PC-9 (cell line): ENCODE data around the gene PCED1A. TPM values are rescaled to one million over a fixed set of nuclear protein-coding genes. Genes with fewer than 3 reads are reported as not detected.

Source experiments
- BruUV-seq: library from RNA; stranded (reverse); fragments of 400-500 nt; replicated peaks from 2 replicates; lab custom pipeline; 2021; lab: Mats Ljungman, UMichigan
- CTCF ChIA-PET: fragments of 300-600 bp; sonication (Branson Sonifier 250); formaldehyde crosslinking; loops from one replicate; lab custom pipeline; 2022; ENCODE audit warnings: antibody characterized with exemption; lab: Charles Lee
- POLR2A ChIA-PET: fragments of 300-600 bp; sonication (Branson Sonifier 250); formaldehyde crosslinking; loops from one replicate; lab custom pipeline; 2022; ENCODE audit warnings: antibody characterized with exemption; ENCODE audit not compliant: unreplicated experiment; lab: Charles Lee
- DNase-seq, 2 experiments: peaks; one replicate each; pipeline versions ENCODE4 v3.0.0 to v3.0.0-alpha.2; 2015 to 2022; ENCODE audit warnings: mixed read lengths in 1 of 2
- H2AFZ ChIP-seq: fragments of 200-600 bp; sonication (generic); 2 replicates; pipeline ENCODE4 v1.8.1; 2017; ENCODE audit warnings: antibody characterized with exemption
- H3F3A ChIP-seq: fragments of 200-600 bp; sonication (generic); 2 replicates; pipeline ENCODE4 v1.8.1; 2017; ENCODE audit warnings: antibody characterized with exemption, mild to moderate bottlenecking, low read depth; ENCODE audit not compliant: insufficient read depth
- H3K27ac ChIP-seq: fragments of 200-600 bp; sonication (generic); 2 replicates; pipeline ENCODE4 v1.6.1; 2016; ENCODE audit warnings: mixed run types
- H3K27me3 ChIP-seq: fragments of 200-600 bp; sonication (generic); 2 replicates; pipeline ENCODE4 v1.6.1; 2016; ENCODE audit warnings: low read depth, mixed run types; ENCODE audit not compliant: insufficient read depth
- H3K36me3 ChIP-seq: fragments of 200-600 bp; sonication (generic); 2 replicates; pipeline ENCODE4 v1.6.1; 2016; ENCODE audit warnings: low read depth, mixed run types
- H3K4me1 ChIP-seq: fragments of 200-600 bp; sonication (generic); replicated peaks from 2 replicates; pipeline ENCODE4 v1.6.1; 2016; ENCODE audit warnings: mixed run types; ENCODE audit not compliant: insufficient read depth
- H3K4me2 ChIP-seq: fragments of 200-600 bp; sonication (generic); 2 replicates; pipeline ENCODE4 v1.6.1; 2017; ENCODE audit warnings: mixed run types
- H3K4me3 ChIP-seq: fragments of 200-600 bp; sonication (generic); 2 replicates; pipeline ENCODE4 v1.6.1; 2016; ENCODE audit warnings: mixed run types
- H3K79me2 ChIP-seq: fragments of 200-600 bp; sonication (generic); 2 replicates; pipeline ENCODE4 v1.6.1; 2017; ENCODE audit warnings: low read depth, mixed run types
- H3K9me2 ChIP-seq: fragments of 200-600 bp; sonication (generic); 2 replicates; pipeline ENCODE4 v1.8.1; 2017; ENCODE audit warnings: mild to moderate bottlenecking; ENCODE audit not compliant: insufficient read depth
- H3K9me3 ChIP-seq: fragments of 200-600 bp; sonication (generic); 2 replicates; pipeline ENCODE4 v1.8.1; 2016; ENCODE audit warnings: low read depth; ENCODE audit not compliant: insufficient read depth
- H4K20me1 ChIP-seq: fragments of 200-600 bp; sonication (generic); 2 replicates; pipeline ENCODE4 v1.8.1; 2017; ENCODE audit not compliant: insufficient read depth
- CTCF ChIP-seq: fragments of 200-600 bp; sonication (generic); conservative IDR thresholded peaks from 2 replicates; pipeline ENCODE4 v1.6.1; 2017; ENCODE audit warnings: mixed run types, antibody characterized with exemption, mild to moderate bottlenecking, moderate library complexity
- EZH2 ChIP-seq: fragments of 200-600 bp; sonication (generic); IDR thresholded peaks from 2 replicates; pipeline ENCODE4 v1.8.0; 2017; ENCODE audit warnings: antibody characterized with exemption, low read depth
- intact Hi-C: fragments of 100-400 bp; cut with micrococcal nuclease; formaldehyde crosslinking; loops from one replicate; pipeline ENCODE4 v1.10.0; 2022; ENCODE audit not compliant: unreplicated experiment
- total RNA-seq: library from RNA; stranded (reverse); gene quantifications from 2 replicates; pipeline ENCODE4 v1.2.3, GENCODE V29; 2021

Gene PCED1A
- total RNA-seq, 1 experiment from 2014 or later: 47.9 TPM

GRCh38 chr20:2846698-2847097, 6.2 kb upstream of the PCED1A start:
- ChIA-PET CTCF (no interaction called here), POLR2A (no interaction called here)

GRCh38 chr20:2845607-2846006, 5.2 kb upstream of the PCED1A start:
- DNase-seq: no peak
- POLR2A ChIA-PET: no interaction called here
- Histone ChIP-seq H3K36me3 (no peaks in the 10 kb centered on the region), H3K4me2 (no peak overlapping the region), H3F3A (no peaks in the 10 kb centered on the region), H3K9me2 (no peaks in the 10 kb centered on the region), H3K79me2 (peaks cover 4% of the 10 kb centered on the region; the same call in 1 of the 2 replicates), H3K9me3 (no peaks in the 10 kb centered on the region), H3K4me3 (no peak overlapping the region), H2AFZ (no peak overlapping the region), H3K27me3 (no peaks in the 10 kb centered on the region), H4K20me1 (no peaks in the 10 kb centered on the region), H3K27ac (no peak overlapping the region), H3K4me1 (peaks cover 6% of the 10 kb centered on the region; the same call in 1 of the 2 replicates)
- no TSS peak for BruUV-seq
- CTCF ChIA-PET: no interaction called here
- intact Hi-C loops: no loop called here
- no peak for TF ChIP-seq CTCF
- no peak for TF ChIP-seq EZH2

More at GRCh38 chr20:2846698-2847097, 6.2 kb upstream of the PCED1A start:
- Histone ChIP-seq H3F3A (no peaks in the 10 kb centered on the region), H4K20me1 (no peaks in the 10 kb centered on the region), H3K9me3 (no peaks in the 10 kb centered on the region), H3K4me3 (no peak overlapping the region), H2AFZ (no peak overlapping the region), H3K27ac (no peak overlapping the region), H3K4me1 (0 out of 2 replicates have a peak, but pooled peaks cover 1% of the 10 kb centered on the region), H3K4me2 (no peak overlapping the region), H3K36me3 (no peaks in the 10 kb centered on the region), H3K27me3 (no peaks in the 10 kb centered on the region), H3K9me2 (no peaks in the 10 kb centered on the region), H3K79me2 (no peaks in the 10 kb centered on the region)
- TF ChIP-seq EZH2 (no peak), CTCF (no peak)
- intact Hi-C loops: no loop called here
- no peak for DNase-seq
- no TSS peak for BruUV-seq

GRCh38 chr20:2840967-2841531, 594 bp upstream of the PCED1A start:
- peak overlapping the region; percentile 100 for H2AFZ ChIP-seq
- H3K4me3 ChIP-seq: peak overlapping the region; percentile 100
- H3K27me3 ChIP-seq: no peaks in the 10 kb centered on the region
- peaks cover 14% of the 10 kb centered on the region for H3K4me1 ChIP-seq
- H3F3A ChIP-seq: no peaks in the 10 kb centered on the region
- H3K27ac ChIP-seq: no peak overlapping the region
- TSS peak; percentile 71 for BruUV-seq
- TF ChIP-seq CTCF (no peak), EZH2 (no peak)
- intact Hi-C loops: loop anchor here (2.0 to 5.0 kb wide), 2 partner anchors 72 to 476 kb away; no protein-coding TSS in a partner anchor
- no peaks in the 10 kb centered on the region for H3K36me3 ChIP-seq
- peak in 1 of 2 experiments; percentile 63 for DNase-seq
- H3K9me2 ChIP-seq: no peaks in the 10 kb centered on the region
- ChIA-PET CTCF (no interaction called here), POLR2A (no interaction called here)
- H4K20me1 ChIP-seq: no peaks in the 10 kb centered on the region
- H3K9me3 ChIP-seq: no peaks in the 10 kb centered on the region
- H3K79me2 ChIP-seq: peaks cover 16% of the 10 kb centered on the region
- H3K4me2 ChIP-seq: peak overlapping the region; percentile 73
